HepG2 (cell line): Measurements from ENCODE around the gene SLC10A1. TPM values are rescaled to one million over a fixed set of nuclear protein-coding genes. Genes with fewer than 3 reads are reported as not detected.

Experiments used
- ATAC-seq: fragments of 200-7000 bp; cut with Tn5 transposase; 3 replicates; pipeline ENCODE4 v1.9.1; 2020; ENCODE audit warnings: mild to moderate bottlenecking, moderate library complexity
- BruUV-seq: library from RNA; stranded (reverse); fragments of 400-500 nt; replicated peaks from 2 replicates; lab custom pipeline; 2021; lab: Mats Ljungman, UMichigan
- CTCF ChIA-PET: fragments of 300-600 bp; formaldehyde crosslinking; extraction: SDS; loops from one replicate; lab custom pipeline; 2021; ENCODE audit warnings: low total read pairs, inconsistent platforms, low intra/inter-chr PET ratio; lab: Yijun Ruan, JAX
- POLR2A ChIA-PET: fragments of 350-600 bp; sonication (Branson Sonifier 250); formaldehyde crosslinking; loops from one replicate; lab custom pipeline; 2020; ENCODE audit warnings: antibody characterized with exemption, inconsistent platforms; lab: Yijun Ruan, JAX
- DNase-seq: peaks from one replicate; pipeline ENCODE4 v3.0.0-alpha.2; 2015; ENCODE audit warnings: low spot score
- FAIRE-seq: peaks from 3 replicates; lab custom pipeline; 2011; peaks lifted over from hg19 to GRCh38; lab: Jason Lieb, UNC
- H2AFZ ChIP-seq: one replicate; pipeline ENCODE4 v1.6.1; 2011; ENCODE audit warnings: low read length, inconsistent platforms
- H3K27ac ChIP-seq: fragments of 300-600 bp; 3 replicates; pipeline ENCODE4 v1.8.0; 2011; ENCODE audit warnings: mixed run types, mild to moderate bottlenecking, mixed read lengths, low read length, inconsistent platforms; ENCODE audit not compliant: insufficient read depth; ENCODE audit errors: extremely low read length
- H3K27me3 ChIP-seq, 2 experiments: fragments of 200-600 bp in 1 of 2; 2 replicates in 1 of 2; 3 replicates in 1 of 2; pipeline versions ENCODE4 v1.6.0 to v1.8.0; 2011; ENCODE audit warnings: low read length in 2 of 2, mild to moderate bottlenecking in 2 of 2, moderate library complexity in 2 of 2, inconsistent platforms in 1 of 2; ENCODE audit not compliant: insufficient read depth in 2 of 2, control insufficient read depth in 1 of 2
- H3K36me3 ChIP-seq, 2 experiments: fragments of 200-600 bp in 1 of 2; replicated peaks in 1 of 2; 2 replicates in 1 of 2; 3 replicates in 1 of 2; pipeline versions ENCODE4 v1.5.1 to v1.8.0; 2011; ENCODE audit warnings: low read length in 2 of 2, inconsistent platforms in 1 of 2; ENCODE audit not compliant: insufficient read depth in 2 of 2, control insufficient read depth in 1 of 2
- H3K4me1 ChIP-seq: 2 replicates; pipeline ENCODE4 v1.5.1; 2012; ENCODE audit warnings: low read length, inconsistent platforms; ENCODE audit not compliant: insufficient read depth
- H3K4me2 ChIP-seq: 2 replicates; pipeline ENCODE4 v1.6.0; 2011; ENCODE audit warnings: low read depth, low read length, inconsistent platforms
- H3K4me3 ChIP-seq, 3 experiments: fragments of 200-600 bp in 1 of 3; sonication (generic), shearing (Covaris generic) in 1 of 3; replicated peaks in 1 of 3; 2 replicates each; pipeline ENCODE4 v1.5.1; 2011 to 2016; ENCODE audit warnings: low read length in 3 of 3, inconsistent platforms in 2 of 3, low read depth in 2 of 3, mild to moderate bottlenecking in 2 of 3, control low read depth in 1 of 3, mixed read lengths in 1 of 3; ENCODE audit not compliant: insufficient read depth in 1 of 3
- H3K79me2 ChIP-seq: one replicate; pipeline ENCODE4 v1.6.1; 2011; ENCODE audit warnings: low read length, inconsistent platforms; ENCODE audit not compliant: insufficient read depth
- H3K9ac ChIP-seq: 2 replicates; pipeline ENCODE4 v1.6.0; 2011; ENCODE audit warnings: mild to moderate bottlenecking, low read depth, low read length, inconsistent platforms; ENCODE audit not compliant: insufficient read depth
- H3K9me3 ChIP-seq: 2 replicates; pipeline ENCODE4 v1.5.1; 2012; ENCODE audit warnings: mild to moderate bottlenecking, low read length
- H4K20me1 ChIP-seq: 2 replicates; pipeline ENCODE4 v1.6.0; 2011; ENCODE audit warnings: inconsistent platforms, mild to moderate bottlenecking, low read length, moderate library complexity; ENCODE audit not compliant: insufficient read depth
- CERS6 ChIP-seq: sonication (generic); formaldehyde crosslinking; IDR thresholded peaks from 2 replicates; pipeline ENCODE4 v1.5.0; 2020; ENCODE audit warnings: missing genetic modification reagents
- DRAP1 ChIP-seq: IDR thresholded peaks from 2 replicates; pipeline ENCODE4 v1.6.1; 2016; ENCODE audit warnings: missing genetic modification reagents, missing compliant biosample characterization
- HDAC2 ChIP-seq: sonication (generic); formaldehyde crosslinking; IDR thresholded peaks from 2 replicates; pipeline ENCODE4 v1.4.0; 2020; ENCODE audit warnings: missing genetic modification reagents
- HDAC6 ChIP-seq: fragments of 200-600 bp; sonication (generic); IDR thresholded peaks from 2 replicates; pipeline ENCODE4 v1.7.0; 2017; ENCODE audit warnings: mild to moderate bottlenecking, antibody characterized with exemption, low read length, low read depth
- ISL2 ChIP-seq: sonication (generic); formaldehyde crosslinking; IDR thresholded peaks from 2 replicates; pipeline ENCODE4 v1.5.0; 2020; ENCODE audit warnings: missing genetic modification reagents
- MAX ChIP-seq: IDR thresholded peaks from 2 replicates; pipeline ENCODE4 v1.6.1; 2012; ENCODE audit warnings: inconsistent platforms
- NKX3-1 ChIP-seq: sonication (generic); formaldehyde crosslinking; IDR thresholded peaks from 2 replicates; pipeline ENCODE4 v1.5.0; 2020; ENCODE audit warnings: missing genetic modification reagents
- ZBTB40 ChIP-seq, 2 experiments: fragments of 450-650 bp in 1 of 2; sonication (generic) in 1 of 2; formaldehyde crosslinking in 1 of 2; IDR thresholded peaks; 2 replicates each; pipeline versions ENCODE4 v1.6.1 to v1.8.0; 2016 to 2022; ENCODE audit warnings: antibody characterized with exemption in 1 of 2, mild to moderate bottlenecking in 1 of 2, missing genetic modification reagents in 1 of 2
- ZNF354B ChIP-seq: sonication (generic); formaldehyde crosslinking; IDR thresholded peaks from 2 replicates; pipeline ENCODE4 v1.8.0; 2022; ENCODE audit warnings: mild to moderate bottlenecking, missing genetic modification reagents
- ZNF879 ChIP-seq: sonication (generic); formaldehyde crosslinking; IDR thresholded peaks from 2 replicates; pipeline ENCODE4 v1.8.1; 2023; ENCODE audit warnings: missing genetic modification reagents
- WGBS: methylation state at CpG from one replicate; pipeline ENCODE4 v1.1.6; 2017; ENCODE audit warnings: low lambda C conversion rate; 5-methylcytosine and 5-hydroxymethylcytosine counted together
- in situ Hi-C: cut with HindIII; loops from 2 replicates; pipeline ENCODE4 v1.10.0; 2017; ENCODE audit warnings: low pct_unique_long_range_greater_than_20kb; ENCODE audit not compliant: extremely low pct_ligation_motif_present
- intact Hi-C: fragments of 100-400 bp; cut with micrococcal nuclease; formaldehyde crosslinking; loops from one replicate; pipeline ENCODE4 v1.10.0; 2022; ENCODE audit not compliant: unreplicated experiment
- polyA plus RNA-seq, 8 experiments: library from polyadenylated mRNA; depleted of rRNA in 3 of 8; stranded (reverse) in 7 of 8; unstranded in 1 of 8; fragments of >200 nt; fragmentation: Illumina TruSeq in 4 of 8; extraction: Trizol in 4 of 8; gene quantifications; 2 replicates each; pipeline versions ENCODE4 v1.2.1 to v1.2.3, GENCODE V29; 2011 to 2016; ENCODE audit warnings: low read depth in 4 of 8, missing spikeins in 1 of 8, mixed read lengths in 1 of 8; ENCODE audit not compliant: insufficient read depth in 1 of 8
- total RNA-seq, 5 experiments: library from RNA; depleted of rRNA; stranded (reverse); fragments of >200 nt; fragmentation: Illumina TruSeq; extraction: Trizol; gene quantifications; 2 replicates each; pipeline ENCODE4 v1.2.3, GENCODE V29; 2016; ENCODE audit warnings: low read depth in 1 of 5

The SLC10A1 gene
- total and polyA plus RNA-seq, 2 of the 13 experiments (the other 11 are each of a cell fraction or from before 2014, with no cell fraction given): 0.17 TPM; not detected in 1

- TF ChIP-seq HDAC2: 0 out of 2 replicates have a peak, but pooled peaks have one; percentile 26
- TF ChIP-seq, all 625 proteins: peak for 24
Measured at GRCh38 chr14:69818758-69819191, 21.7 kb upstream of the SLC10A1 start (continued).

GRCh38 chr14:69816216-69816615, 19.2 kb upstream of the SLC10A1 start:
- H2AFZ ChIP-seq: no peak overlapping the region
- ChIA-PET CTCF (no interaction called here), POLR2A (no interaction called here)
- H3K4me1 ChIP-seq: peaks cover 37% of the 10 kb centered on the region
- DNase-seq: no peak
- no peak overlapping the region for H3K4me3 ChIP-seq
- no peak for FAIRE-seq
- H3K4me2 ChIP-seq: no peak overlapping the region
- no peak for ATAC-seq
- H3K27ac ChIP-seq: no peak overlapping the region
- no TSS peak for BruUV-seq
- no peak overlapping the region for H3K9ac ChIP-seq
- no peaks in the 10 kb centered on the region for H3K79me2 ChIP-seq
- 92% methylated on average over 5 of the region's 5 CpGs for WGBS
- in situ Hi-C loops (loop anchor here (5.0 to 10.0 kb wide), 2 partner anchors 211 to 499 kb away; no protein-coding TSS in a partner anchor), intact Hi-C loops (loop anchor here (5.0 to 10.0 kb wide), 2 partner anchors 69 to 196 kb away; no protein-coding TSS in a partner anchor)
- no peaks in the 10 kb centered on the region for H3K27me3 ChIP-seq
- H3K9me3 ChIP-seq: no peaks in the 10 kb centered on the region
- H3K36me3 ChIP-seq: no peaks in the 10 kb centered on the region
- H4K20me1 ChIP-seq: no peaks in the 10 kb centered on the region
- TF ChIP-seq HDAC6: no peak
- no peak for TF ChIP-seq CERS6 (CRISPR knock-in tag)
- TF ChIP-seq DRAP1 (CRISPR knock-in tag): no peak
- TF ChIP-seq NKX3-1 (CRISPR knock-in tag): no peak
- TF ChIP-seq ZBTB40 (IDR thresholded peaks at IDR 0.05): no peak
- TF ChIP-seq ZBTB40 (CRISPR knock-in tag; IDR thresholded peaks at IDR 0.05): no peak
- no peak for TF ChIP-seq ZNF879 (CRISPR knock-in tag)
- no peak for TF ChIP-seq ISL2 (CRISPR knock-in tag)
- no peak for TF ChIP-seq MAX
- no peak for TF ChIP-seq ZNF354B (CRISPR knock-in tag)
